ENCODE data around the gene CNTNAP5. TPM values are rescaled to one million over a fixed set of nuclear protein-coding genes. Genes with fewer than 3 reads are reported as not detected.

The CNTNAP5 gene
- total and polyA plus RNA-seq, 8 donors = 0.03 to 0.29 (median 0.10) TPM; not detected in 4

DNA sequence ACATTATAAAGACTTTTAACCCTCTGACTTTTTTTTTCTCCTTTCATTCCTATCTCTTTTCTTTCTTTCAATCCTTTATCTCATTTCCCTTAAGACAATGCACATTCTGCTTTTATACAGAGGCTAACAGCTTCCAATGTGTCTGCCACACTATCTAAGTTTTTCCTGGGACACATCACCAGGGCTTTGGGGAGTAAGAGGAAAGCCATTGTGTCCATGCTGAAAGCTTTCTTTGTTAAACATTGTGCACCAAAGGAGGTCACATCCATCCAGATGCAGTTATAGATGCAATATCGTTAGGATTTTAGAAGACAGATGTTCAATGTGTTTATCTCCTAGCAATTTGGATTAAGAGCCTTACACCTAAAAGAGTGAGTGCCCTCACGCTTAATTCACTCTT, 534.1 kb downstream of the CNTNAP5 start:
- intact Hi-C loops (cut with DNase I) = no loop called here
- Histone ChIP-seq H3K9me3 (no peaks in the 10 kb centered on the region), H3K36me3 (no peaks in the 10 kb centered on the region), H3K4me1 (no peaks in the 10 kb centered on the region), H3K27me3 (no peaks in the 10 kb centered on the region), H3K27ac (no peak overlapping the region), H3K4me3 (no peak overlapping the region)
- DNase-seq (no peak), ATAC-seq (no peak)
- TF ChIP-seq, protein P1, sequence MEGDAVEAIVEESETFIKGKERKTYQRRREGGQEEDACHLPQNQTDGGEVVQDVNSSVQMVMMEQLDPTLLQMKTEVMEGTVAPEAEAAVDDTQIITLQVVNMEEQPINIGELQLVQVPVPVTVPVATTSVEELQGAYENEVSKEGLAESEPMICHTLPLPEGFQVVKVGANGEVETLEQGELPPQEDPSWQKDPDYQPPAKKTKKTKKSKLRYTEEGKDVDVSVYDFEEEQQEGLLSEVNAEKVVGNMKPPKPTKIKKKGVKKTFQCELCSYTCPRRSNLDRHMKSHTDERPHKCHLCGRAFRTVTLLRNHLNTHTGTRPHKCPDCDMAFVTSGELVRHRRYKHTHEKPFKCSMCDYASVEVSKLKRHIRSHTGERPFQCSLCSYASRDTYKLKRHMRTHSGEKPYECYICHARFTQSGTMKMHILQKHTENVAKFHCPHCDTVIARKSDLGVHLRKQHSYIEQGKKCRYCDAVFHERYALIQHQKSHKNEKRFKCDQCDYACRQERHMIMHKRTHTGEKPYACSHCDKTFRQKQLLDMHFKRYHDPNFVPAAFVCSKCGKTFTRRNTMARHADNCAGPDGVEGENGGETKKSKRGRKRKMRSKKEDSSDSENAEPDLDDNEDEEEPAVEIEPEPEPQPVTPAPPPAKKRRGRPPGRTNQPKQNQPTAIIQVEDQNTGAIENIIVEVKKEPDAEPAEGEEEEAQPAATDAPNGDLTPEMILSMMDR (IDR thresholded peaks at IDR 0.05) = no peak

DNA sequence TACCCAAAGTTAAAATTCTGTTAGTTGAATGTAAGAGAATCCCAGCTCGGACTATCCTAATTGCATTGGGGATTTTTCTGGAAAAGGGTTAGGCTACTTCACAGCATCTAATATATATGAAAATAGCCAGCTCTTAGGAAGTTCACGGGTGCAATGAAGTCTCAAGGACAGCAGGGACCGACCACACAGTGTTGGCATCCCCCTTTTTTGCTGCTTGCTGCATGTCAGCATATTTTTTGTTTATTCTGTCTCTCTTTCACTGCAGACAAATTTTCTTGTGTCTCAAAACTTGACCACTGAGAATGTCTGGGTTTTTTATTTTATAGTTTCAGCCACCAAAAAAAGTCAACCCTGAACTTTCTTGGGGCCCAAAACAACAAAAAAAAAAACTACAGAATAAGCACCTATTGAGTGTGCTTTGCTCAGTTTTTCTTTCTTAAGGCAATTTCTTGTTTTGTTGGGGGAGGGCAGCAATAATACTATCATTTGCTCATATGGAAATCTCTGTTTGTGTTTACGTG, 535.6 kb downstream of the CNTNAP5 start:
- H3K36me3 ChIP-seq = no peaks in the 10 kb centered on the region
- DNase-seq (no peak), ATAC-seq (no peak)
- no peak overlapping the region for H3K4me3 ChIP-seq
- H3K4me1 ChIP-seq = no peaks in the 10 kb centered on the region
- intact Hi-C loops (cut with DNase I) = no loop called here
- H3K27ac ChIP-seq = no peak overlapping the region
- H3K9me3 ChIP-seq = no peaks in the 10 kb centered on the region
- TF ChIP-seq, protein P1 (IDR thresholded peaks at IDR 0.05) = no peak
- H3K27me3 ChIP-seq = no peaks in the 10 kb centered on the region

DNA sequence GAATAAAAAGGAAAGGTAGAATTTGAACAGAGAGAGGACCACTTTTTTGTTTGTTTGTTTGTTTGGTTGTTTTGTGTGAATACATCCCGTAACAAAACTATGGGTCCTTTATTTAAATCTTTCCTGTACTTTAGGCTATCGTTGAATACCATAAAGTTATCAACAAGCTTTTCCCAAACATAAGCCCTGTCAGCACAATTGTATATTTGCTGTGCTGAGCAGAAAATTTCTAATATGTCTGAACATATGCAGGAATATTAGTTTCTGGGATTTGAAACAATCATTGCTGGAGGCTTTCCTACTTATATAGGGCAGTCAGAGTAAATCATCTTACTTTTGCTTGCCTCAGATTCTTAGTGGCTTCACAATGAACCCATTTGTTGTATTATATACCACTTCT, 536.4 kb downstream of the CNTNAP5 start:
- DNase-seq (no peak), ATAC-seq (no peak)
- no peaks in the 10 kb centered on the region for H3K36me3 ChIP-seq
- no peaks in the 10 kb centered on the region for H3K9me3 ChIP-seq
- TF ChIP-seq, protein P1 (IDR thresholded peaks at IDR 0.05) = no peak
- no peak overlapping the region for H3K4me3 ChIP-seq
- intact Hi-C loops (cut with DNase I) = no loop called here
- no peaks in the 10 kb centered on the region for H3K4me1 ChIP-seq
- no peaks in the 10 kb centered on the region for H3K27me3 ChIP-seq
- no peak overlapping the region for H3K27ac ChIP-seq

DNA sequence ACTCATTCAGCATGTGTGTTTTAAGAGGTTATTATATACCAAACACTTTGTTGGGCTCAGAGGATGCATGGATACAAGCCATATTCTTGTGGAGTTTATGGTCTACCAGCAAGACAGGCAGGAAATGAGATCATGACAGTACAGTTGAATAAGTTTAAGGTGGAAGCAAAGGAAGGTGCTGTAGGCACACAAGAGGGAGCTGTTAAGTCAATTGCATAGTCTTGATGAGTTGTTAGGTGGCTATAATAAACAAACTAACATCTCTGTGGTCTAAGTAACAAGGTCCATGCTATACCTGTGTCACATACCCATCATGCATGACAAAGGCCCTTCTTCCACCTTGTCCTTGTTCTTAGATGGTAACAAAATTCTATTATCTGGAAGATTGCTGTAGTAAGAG, 538.3 kb downstream of the CNTNAP5 start:
- intact Hi-C loops (cut with DNase I) = no loop called here
- Histone ChIP-seq H3K4me1 (no peaks in the 10 kb centered on the region), H3K36me3 (no peaks in the 10 kb centered on the region), H3K27ac (no peak overlapping the region), H3K9me3 (no peaks in the 10 kb centered on the region), H3K4me3 (no peak overlapping the region), H3K27me3 (no peaks in the 10 kb centered on the region)
- TF ChIP-seq, protein P1 (IDR thresholded peaks at IDR 0.05) = no peak
- ATAC-seq (peak; percentile 68), DNase-seq (no peak)

DNA sequence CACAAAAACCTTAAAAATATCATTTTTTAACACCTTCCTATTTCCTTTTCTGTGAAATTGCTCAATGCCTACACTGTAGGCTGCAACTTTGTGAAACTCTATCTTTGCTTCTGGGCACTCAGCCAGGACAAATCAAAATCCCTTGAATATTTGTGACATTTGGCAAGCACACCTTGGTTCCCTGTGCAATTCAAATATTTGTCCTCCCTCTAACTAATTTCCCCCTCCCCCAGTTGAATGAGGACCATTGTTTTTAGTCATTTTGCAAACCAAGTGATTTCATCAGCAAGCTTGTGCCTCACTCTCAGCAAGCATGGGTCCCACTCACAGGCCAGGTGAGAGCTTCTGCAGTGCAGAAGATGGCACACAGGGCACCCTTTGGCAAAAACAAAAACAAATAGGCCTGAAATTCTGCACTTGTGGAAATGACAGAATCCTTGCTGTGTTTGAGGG, 541.5 kb downstream of the CNTNAP5 start:
- Histone ChIP-seq H3K4me3 (no peak overlapping the region), H3K9me3 (no peaks in the 10 kb centered on the region), H3K27ac (no peak overlapping the region), H3K36me3 (no peaks in the 10 kb centered on the region), H3K4me1 (no peaks in the 10 kb centered on the region), H3K27me3 (no peaks in the 10 kb centered on the region)
- TF ChIP-seq, protein P1 (IDR thresholded peaks at IDR 0.05) = no peak
- peak in 2 of 4 donors; percentile 32 to 47 for DNase-seq
- intact Hi-C loops (cut with DNase I) = no loop called here
- peak; percentile 82 for ATAC-seq

Measured in left lung (tissue), 10 donors.